Uterus (tissue), 4 donors: ENCODE data around the gene ACSS2. TPM values are rescaled to one million over a fixed set of nuclear protein-coding genes. Genes with fewer than 3 reads are reported as not detected.

Source experiments
- DNase-seq, 2 donors: peaks; one replicate each; pipeline ENCODE4 v3.0.0-alpha.2; 2019 to 2020
- H3K27ac ChIP-seq, 2 donors: fragments of 200-600 bp; sonication (generic); 1 replicate in 1 of 2; 2 replicates in 1 of 2; pipeline ENCODE4 v1.5.1; 2016 to 2018
- H3K27me3 ChIP-seq, 2 donors: fragments of 200-600 bp; sonication (generic); one replicate each; pipeline ENCODE4 v1.5.1; 2018 to 2019; ENCODE audit warnings: control low read depth in 1 of 2
- H3K36me3 ChIP-seq, 2 donors: fragments of 200-600 bp; sonication (generic); one replicate each; pipeline ENCODE4 v1.5.1; 2019; ENCODE audit warnings: control low read depth in 1 of 2
- H3K4me1 ChIP-seq, 2 donors: fragments of 200-600 bp; sonication (generic); one replicate each; pipeline ENCODE4 v1.5.1; 2018 to 2019; ENCODE audit warnings: control low read depth in 1 of 2
- H3K4me3 ChIP-seq, 2 donors: fragments of 200-600 bp; sonication (generic); 1 replicate in 1 of 2; 2 replicates in 1 of 2; pipeline ENCODE4 v1.5.1; 2018 to 2019; ENCODE audit warnings: mild to moderate bottlenecking in 1 of 2
- H3K9me3 ChIP-seq, 2 donors: fragments of 200-600 bp; sonication (generic); one replicate each; pipeline ENCODE4 v1.5.1; 2019; ENCODE audit warnings: control low read depth in 1 of 2
- POLR2A ChIP-seq, 2 donors: fragments of 450-650 bp; IDR thresholded peaks; one replicate each; pipeline ENCODE4 v1.6.1; 2016; ENCODE audit warnings: antibody characterized with exemption in 2 of 2, mild to moderate bottlenecking in 1 of 2, moderate library complexity in 1 of 2
- intact Hi-C: fragments of 100-400 bp; cut with DNase I; formaldehyde crosslinking; loops from one replicate; pipeline ENCODE4 v1.15.1; 2023; ENCODE audit warnings: low total_unique reads
- total RNA-seq, 4 donors: library from RNA; depleted of rRNA in 3 of 4; stranded (reverse); fragments of >200 nt in 3 of 4; gene quantifications; one replicate each; pipeline versions ENCODE4 v1.1.0 to v1.2.4, GENCODE V29; 2014 to 2023
- TF ChIP-seq, protein P1 (sequence below), 4 experiments: fragments of 200-600 bp in 2 of 4; fragments of 450-650 bp in 2 of 4; sonication (generic) in 2 of 4; IDR thresholded peaks; one replicate each; pipeline ENCODE4 v1.5.1; 2016 to 2019; ENCODE audit warnings: antibody characterized with exemption in 4 of 4, mild to moderate bottlenecking in 2 of 4, moderate library complexity in 1 of 4
- donor health status: DM: yes; HTN: yes; CAD: no.

ACSS2 gene
- total RNA-seq, 4 donors from 2014 or later: 18.8 to 138 (median 48.7) TPM

GRCh38 chr20:34970193-34970840, 93.9 kb downstream of the ACSS2 start:
- Histone ChIP-seq H3K4me1 (no peaks in the 10 kb centered on the region), H3K36me3 (no peaks in the 10 kb centered on the region), H3K27me3 (no peaks in the 10 kb centered on the region), H3K4me3 (no peak overlapping the region), H3K9me3 (no peaks in the 10 kb centered on the region), H3K27ac (no peak overlapping the region)
- intact Hi-C loops: no loop called here
- no peak for DNase-seq
- TF ChIP-seq, protein P1, sequence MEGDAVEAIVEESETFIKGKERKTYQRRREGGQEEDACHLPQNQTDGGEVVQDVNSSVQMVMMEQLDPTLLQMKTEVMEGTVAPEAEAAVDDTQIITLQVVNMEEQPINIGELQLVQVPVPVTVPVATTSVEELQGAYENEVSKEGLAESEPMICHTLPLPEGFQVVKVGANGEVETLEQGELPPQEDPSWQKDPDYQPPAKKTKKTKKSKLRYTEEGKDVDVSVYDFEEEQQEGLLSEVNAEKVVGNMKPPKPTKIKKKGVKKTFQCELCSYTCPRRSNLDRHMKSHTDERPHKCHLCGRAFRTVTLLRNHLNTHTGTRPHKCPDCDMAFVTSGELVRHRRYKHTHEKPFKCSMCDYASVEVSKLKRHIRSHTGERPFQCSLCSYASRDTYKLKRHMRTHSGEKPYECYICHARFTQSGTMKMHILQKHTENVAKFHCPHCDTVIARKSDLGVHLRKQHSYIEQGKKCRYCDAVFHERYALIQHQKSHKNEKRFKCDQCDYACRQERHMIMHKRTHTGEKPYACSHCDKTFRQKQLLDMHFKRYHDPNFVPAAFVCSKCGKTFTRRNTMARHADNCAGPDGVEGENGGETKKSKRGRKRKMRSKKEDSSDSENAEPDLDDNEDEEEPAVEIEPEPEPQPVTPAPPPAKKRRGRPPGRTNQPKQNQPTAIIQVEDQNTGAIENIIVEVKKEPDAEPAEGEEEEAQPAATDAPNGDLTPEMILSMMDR (IDR thresholded peaks at IDR 0.05): no peak
- TF ChIP-seq POLR2A (IDR thresholded peaks at IDR 0.05): no peak

DNA sequence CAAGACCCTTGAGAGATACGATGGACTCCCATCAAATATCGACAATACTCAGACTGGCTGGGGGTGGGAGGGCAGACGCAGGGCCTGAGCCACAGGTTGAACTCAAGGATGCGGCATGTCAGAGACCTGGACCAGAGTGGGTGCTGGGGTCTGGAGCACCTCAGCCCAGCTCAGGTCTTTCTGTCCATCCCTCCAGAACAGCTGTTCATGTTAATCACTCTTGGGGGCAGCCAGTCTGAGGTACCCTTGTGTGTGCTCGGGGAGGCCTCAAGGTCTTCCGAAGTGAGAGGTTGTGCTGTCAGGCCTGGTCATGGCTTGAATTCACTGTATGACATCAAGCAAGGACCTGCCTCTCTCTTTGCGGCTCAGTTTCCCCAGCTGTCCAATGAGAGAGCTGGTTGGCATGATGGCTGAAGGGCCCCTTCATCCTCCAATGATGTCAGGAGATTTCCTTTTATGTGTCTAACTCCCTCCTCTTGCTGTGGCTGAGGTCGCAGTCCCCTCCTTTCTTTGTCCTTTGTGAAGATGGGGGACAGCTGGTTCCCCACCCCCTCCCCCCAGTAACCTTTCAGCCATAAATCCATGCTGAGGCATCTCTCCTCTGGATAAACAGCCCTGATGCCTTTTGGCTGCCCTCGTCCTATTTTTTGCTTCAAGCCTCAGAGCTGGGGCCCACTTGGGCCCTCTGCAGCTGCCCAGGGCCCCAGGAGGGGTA, 94.6 kb downstream of the ACSS2 start:
- Histone ChIP-seq H3K36me3 (no peaks in the 10 kb centered on the region), H3K4me1 (no peaks in the 10 kb centered on the region), H3K27ac (no peak overlapping the region), H3K9me3 (no peaks in the 10 kb centered on the region), H3K27me3 (no peaks in the 10 kb centered on the region), H3K4me3 (no peak overlapping the region)
- DNase-seq: no peak
- intact Hi-C loops: no loop called here
- TF ChIP-seq, protein P1 (IDR thresholded peaks at IDR 0.05): no peak
- no peak for TF ChIP-seq POLR2A (IDR thresholded peaks at IDR 0.05)

DNA sequence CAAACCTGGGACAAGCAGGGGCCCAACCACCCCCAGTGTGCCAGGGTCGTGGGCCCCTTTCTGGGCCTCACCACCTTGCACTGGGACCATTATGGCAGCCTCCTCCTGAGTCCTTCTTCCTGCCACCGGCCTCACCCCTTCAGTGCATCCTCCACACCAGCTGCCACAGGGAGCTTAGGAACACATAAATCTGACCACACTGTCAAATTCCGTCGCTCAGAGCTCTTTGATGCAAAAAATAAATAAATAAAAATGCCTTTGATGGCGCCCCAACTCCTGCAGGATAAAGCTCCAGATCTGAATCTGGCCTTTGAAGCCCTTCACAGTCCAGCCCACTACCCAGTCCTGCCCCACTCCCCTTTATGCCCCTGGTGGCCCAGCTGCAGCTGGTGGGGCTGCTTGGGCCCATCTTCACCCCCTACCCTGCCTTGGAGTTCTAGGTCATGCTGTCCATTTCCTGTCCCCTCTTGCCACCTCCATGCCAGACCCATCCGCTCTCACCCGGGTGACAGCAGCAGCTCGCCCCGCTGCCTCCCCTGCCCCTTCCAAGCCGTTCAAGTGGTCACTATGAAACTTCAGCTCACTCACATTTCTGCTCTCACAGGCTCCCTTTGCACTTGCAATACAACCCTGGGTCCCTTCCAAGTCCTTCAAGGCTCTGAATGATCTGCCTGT, 95.3 kb downstream of the ACSS2 start:
- DNase-seq: no peak
- H3K4me1 ChIP-seq: no peaks in the 10 kb centered on the region
- H3K36me3 ChIP-seq: no peaks in the 10 kb centered on the region
- no peaks in the 10 kb centered on the region for H3K9me3 ChIP-seq
- H3K27ac ChIP-seq: no peak overlapping the region
- no peaks in the 10 kb centered on the region for H3K27me3 ChIP-seq
- TF ChIP-seq, protein P1 (IDR thresholded peaks at IDR 0.05): no peak
- TF ChIP-seq POLR2A (IDR thresholded peaks at IDR 0.05): no peak
- no peak overlapping the region for H3K4me3 ChIP-seq
- intact Hi-C loops: no loop called here

- intact Hi-C loops: no loop called here
- TF ChIP-seq POLR2A (IDR thresholded peaks at IDR 0.05): no peak
- TF ChIP-seq, protein P1 (IDR thresholded peaks at IDR 0.05): no peak
Observed at GRCh38 chr20:34974246-34974645, 97.8 kb downstream of the ACSS2 start.

DNA sequence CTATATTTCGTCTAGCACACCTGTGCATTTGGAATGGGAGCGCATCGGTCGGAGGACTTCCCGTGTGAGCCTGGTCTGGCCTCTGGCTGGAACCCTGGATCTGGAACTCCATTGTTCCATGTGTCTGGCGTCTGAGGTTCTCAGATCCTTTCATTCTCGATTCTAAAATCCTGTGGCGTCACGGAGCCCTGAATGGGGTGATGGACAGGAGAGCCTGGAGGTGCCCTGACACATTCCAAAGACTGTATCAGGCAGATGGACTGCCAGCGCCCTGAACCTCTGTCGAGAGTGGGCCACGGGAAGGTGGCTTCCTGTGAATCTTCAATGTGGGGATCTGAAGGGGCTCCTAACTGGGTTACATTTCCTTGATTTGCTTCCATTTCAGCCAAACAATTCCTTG, 99.9 kb downstream of the ACSS2 start:
- H3K4me3 ChIP-seq: no peak overlapping the region
- no peak for DNase-seq
- H3K27ac ChIP-seq: no peak overlapping the region
- no peaks in the 10 kb centered on the region for H3K9me3 ChIP-seq
- TF ChIP-seq POLR2A (IDR thresholded peaks at IDR 0.05): no peak
- TF ChIP-seq, protein P1 (IDR thresholded peaks at IDR 0.05): no peak
- no peaks in the 10 kb centered on the region for H3K27me3 ChIP-seq
- H3K4me1 ChIP-seq: no peaks in the 10 kb centered on the region
- intact Hi-C loops: no loop called here
- no peaks in the 10 kb centered on the region for H3K36me3 ChIP-seq

More at GRCh38 chr20:34974246-34974645, 97.8 kb downstream of the ACSS2 start:
- Histone ChIP-seq H3K4me3 (no peak overlapping the region), H3K27me3 (no peaks in the 10 kb centered on the region), H3K36me3 (no peaks in the 10 kb centered on the region), H3K27ac (no peak overlapping the region), H3K9me3 (no peaks in the 10 kb centered on the region), H3K4me1 (no peaks in the 10 kb centered on the region)
- DNase-seq: no peak
